Activated CD8-positive, alpha-beta T cell treated with anti-CD3 and anti-CD28 coated beads, Interleukin-2, amount 10 ng/mL, durations not matched to agents 7 days and 5 days (primary cell): ENCODE measurements around the gene VCL. TPM values are rescaled to one million over a fixed set of nuclear protein-coding genes. Genes with fewer than 3 reads are reported as not detected.
A peak's percentile ranks its signal among the peaks of the same experiment; 100 is the strongest.

Source experiments
- ATAC-seq: fragments of 150-1000 bp; cut with Tn5 transposase; one replicate; pipeline ENCODE4 v1.10.0; 2021; ENCODE audit warnings: moderate library complexity
- CTCF ChIA-PET: fragments of 350-600 bp; sonication (Branson Sonifier 250); formaldehyde crosslinking; loops from one replicate; lab custom pipeline; 2021; ENCODE audit warnings: antibody characterized with exemption; lab: Charles Lee
- POLR2A ChIA-PET: fragments of 350-600 bp; sonication (Branson Sonifier 250); formaldehyde crosslinking; loops from one replicate; lab custom pipeline; 2021; ENCODE audit warnings: antibody characterized with exemption; lab: Charles Lee
- DNase-seq: peaks from one replicate; pipeline ENCODE4 v3.0.0-alpha.2; 2020
- H3K27ac Mint-ChIP-seq: one replicate; pipeline ENCODE4 v1.8.0; 2021; ENCODE audit warnings: mild to moderate bottlenecking, mixed read lengths
- H3K27me3 Mint-ChIP-seq: one replicate; pipeline ENCODE4 v1.8.0; 2021; ENCODE audit warnings: low read depth, mixed read lengths
- H3K36me3 Mint-ChIP-seq: one replicate; pipeline ENCODE4 v1.8.0; 2021; ENCODE audit warnings: low read depth, mixed read lengths
- H3K4me1 Mint-ChIP-seq: one replicate; pipeline ENCODE4 v1.8.0; 2021; ENCODE audit warnings: low read depth, mixed read lengths
- H3K4me3 Mint-ChIP-seq: one replicate; pipeline ENCODE4 v1.8.0; 2021; ENCODE audit warnings: mild to moderate bottlenecking, mixed read lengths
- H3K9me3 Mint-ChIP-seq: one replicate; pipeline ENCODE4 v1.8.0; 2022; ENCODE audit warnings: mixed read lengths; ENCODE audit not compliant: insufficient read depth
- total RNA-seq, 2 experiments: library from RNA; stranded (reverse); gene quantifications; one replicate each; pipeline ENCODE4 v1.2.3, GENCODE V29; 2021

VCL gene
- total RNA-seq, 2 experiments from 2014 or later, result 31.2 to 33.2 TPM

DNA sequence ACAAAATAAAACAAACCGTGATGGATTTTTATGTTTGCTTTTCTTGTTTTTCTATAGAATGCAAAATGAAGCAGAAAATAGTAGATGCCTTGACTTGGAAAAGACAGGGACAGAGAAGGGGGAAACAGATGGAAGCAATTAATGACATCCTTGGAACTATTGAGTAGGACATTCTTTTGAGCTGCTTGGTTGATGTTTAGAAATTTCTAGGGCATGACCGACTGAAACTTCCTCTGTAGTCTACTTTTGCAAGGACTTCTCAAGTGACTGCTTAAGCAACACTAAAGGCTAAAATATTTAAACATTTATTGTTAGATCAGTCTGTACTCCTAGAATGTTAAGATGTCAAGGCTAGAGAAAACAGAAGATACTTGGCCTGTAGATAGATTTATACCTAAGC, 49.4 kb downstream of the VCL start:
- peaks cover 8% of the 10 kb centered on the region for H3K36me3 Mint-ChIP-seq
- no peaks in the 10 kb centered on the region for H3K9me3 Mint-ChIP-seq
- DNase-seq, result no peak
- no peak for ATAC-seq
- ChIA-PET POLR2A (no interaction called here), CTCF (interaction anchor here (1.0 to 1.9 kb wide), 2 partner anchors 33 to 161 kb away, joined by 3 to 6 read pairs; no protein-coding TSS in a partner anchor)
- no peaks in the 10 kb centered on the region for H3K27me3 Mint-ChIP-seq
- H3K27ac Mint-ChIP-seq, result no peak overlapping the region
- no peak overlapping the region for H3K4me3 Mint-ChIP-seq
- H3K4me1 Mint-ChIP-seq, result peaks cover 6% of the 10 kb centered on the region

DNA sequence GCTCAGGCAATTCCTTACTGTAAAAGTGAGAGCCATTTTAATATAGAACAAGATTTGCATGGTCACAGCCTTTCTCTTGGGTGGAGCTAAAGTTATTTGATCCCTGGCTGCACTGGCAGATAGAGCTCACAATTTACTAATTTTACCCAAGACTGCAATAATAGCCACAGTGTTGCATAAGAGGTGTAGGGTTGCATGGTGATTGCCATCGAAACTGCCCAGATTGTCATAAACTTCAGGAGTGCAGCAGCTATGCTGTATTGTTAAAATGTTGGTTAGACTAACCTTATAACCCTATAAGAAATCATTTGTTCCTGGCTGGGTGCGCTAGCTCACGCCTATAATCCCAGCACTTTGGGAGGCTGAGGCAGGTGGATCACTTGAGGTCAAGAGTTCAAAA, 50.0 kb downstream of the VCL start:
- POLR2A ChIA-PET, result interaction anchor here (0.5 kb wide), 1 partner anchor 43 kb away, joined by 4 read pairs; no protein-coding TSS in a partner anchor
- H3K4me3 Mint-ChIP-seq, result no peak overlapping the region
- H3K27me3 Mint-ChIP-seq, result no peaks in the 10 kb centered on the region
- H3K27ac Mint-ChIP-seq, result no peak overlapping the region
- H3K4me1 Mint-ChIP-seq, result peaks cover 6% of the 10 kb centered on the region
- DNase-seq (no peak), ATAC-seq (no peak)
- CTCF ChIA-PET, result interaction anchor here (1.0 to 1.9 kb wide), 2 partner anchors 33 to 162 kb away, joined by 3 to 6 read pairs; no protein-coding TSS in a partner anchor
- no peaks in the 10 kb centered on the region for H3K9me3 Mint-ChIP-seq
- peaks cover 8% of the 10 kb centered on the region for H3K36me3 Mint-ChIP-seq

DNA sequence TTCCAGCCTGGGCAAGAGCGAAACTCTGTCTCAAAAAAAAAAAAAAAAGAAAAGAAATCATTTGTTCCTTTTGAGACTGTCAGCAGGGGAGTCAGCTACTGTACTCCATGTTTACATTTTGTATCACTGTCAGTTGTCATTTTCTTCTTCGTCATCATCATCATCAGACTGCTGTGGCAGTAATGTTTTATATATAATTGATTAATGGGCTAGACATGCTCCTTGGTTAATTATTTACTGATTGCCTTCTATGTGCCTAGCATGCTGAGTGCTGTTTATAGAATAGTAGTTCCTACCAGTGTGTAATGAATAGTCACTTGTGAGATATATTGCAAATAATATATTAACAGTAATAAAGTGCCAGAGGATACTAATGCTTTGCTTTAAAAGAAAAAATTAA, 50.5 kb downstream of the VCL start:
- POLR2A ChIA-PET, result interaction anchor here (0.5 kb wide), 1 partner anchor 42 kb away, joined by 4 read pairs; no protein-coding TSS in a partner anchor

DNA sequence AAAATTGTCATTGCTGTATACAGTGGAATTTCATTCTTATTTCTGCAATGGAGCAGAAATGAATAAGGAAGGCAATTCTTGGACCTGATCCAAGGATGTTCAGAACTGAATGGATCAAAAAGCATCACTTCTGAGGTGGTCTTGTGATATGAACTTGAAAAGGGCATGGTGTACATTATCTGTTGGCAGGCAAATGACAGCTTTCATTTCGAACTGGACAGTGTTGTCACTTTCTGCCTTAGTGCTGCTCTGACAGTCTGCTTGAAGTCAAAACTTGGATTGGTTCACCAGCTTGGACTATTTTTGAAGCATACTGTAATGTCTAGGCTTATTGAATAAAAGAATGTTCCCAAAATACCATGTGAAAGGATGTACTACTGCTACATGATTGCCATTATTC, 52.0 kb downstream of the VCL start:
- H3K27ac Mint-ChIP-seq, result no peak overlapping the region
- DNase-seq (no peak), ATAC-seq (no peak)
- ChIA-PET POLR2A (no interaction called here), CTCF (interaction anchor here (0.7 to 1.7 kb wide), 6 partner anchors 9 to 170 kb away, joined by 3 to 6 read pairs (median 4); no protein-coding TSS in a partner anchor)
- H3K4me1 Mint-ChIP-seq, result peaks cover 11% of the 10 kb centered on the region
- no peak overlapping the region for H3K4me3 Mint-ChIP-seq
- H3K36me3 Mint-ChIP-seq, result peaks cover 6% of the 10 kb centered on the region
- H3K27me3 Mint-ChIP-seq, result no peaks in the 10 kb centered on the region
- H3K9me3 Mint-ChIP-seq, result no peaks in the 10 kb centered on the region

More for the DNA sequence above, 50.5 kb downstream of the VCL start:
- ATAC-seq (no peak), DNase-seq (no peak)
- Mint-ChIP-seq H3K9me3 (no peaks in the 10 kb centered on the region), H3K4me1 (peaks cover 6% of the 10 kb centered on the region), H3K27ac (no peak overlapping the region), H3K4me3 (no peak overlapping the region), H3K36me3 (peaks cover 8% of the 10 kb centered on the region), H3K27me3 (no peaks in the 10 kb centered on the region)
- CTCF ChIA-PET, result interaction anchor here (1.0 to 1.9 kb wide), 2 partner anchors 32 to 162 kb away, joined by 3 to 6 read pairs; no protein-coding TSS in a partner anchor

DNA sequence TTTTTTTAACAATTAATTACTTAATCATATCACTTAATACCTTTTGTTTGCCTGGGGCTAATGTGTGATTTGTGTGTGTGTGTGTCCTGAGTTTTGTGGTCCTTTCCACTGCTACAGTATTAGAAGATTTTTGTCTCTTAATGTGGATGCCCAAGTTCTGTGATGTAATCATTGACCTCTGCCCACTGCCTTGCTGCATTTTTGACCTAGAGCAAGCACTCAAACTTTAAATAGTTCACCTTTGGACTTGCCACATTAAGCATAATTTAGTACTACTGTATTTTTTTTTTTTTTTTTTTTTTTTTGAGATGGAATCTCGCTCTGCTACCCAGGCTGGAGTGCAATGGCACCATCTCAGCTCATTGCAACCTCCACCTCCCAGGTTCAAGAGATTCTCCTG, 52.7 kb downstream of the VCL start:
- Mint-ChIP-seq H3K9me3 (no peaks in the 10 kb centered on the region), H3K4me1 (peaks cover 10% of the 10 kb centered on the region), H3K27me3 (no peaks in the 10 kb centered on the region), H3K4me3 (no peak overlapping the region), H3K27ac (no peak overlapping the region), H3K36me3 (peaks cover 4% of the 10 kb centered on the region)
- DNase-seq, result no peak
- POLR2A ChIA-PET, result no interaction called here
- CTCF ChIA-PET, result interaction anchor here (1.1 to 3.6 kb wide), 6 partner anchors 15 to 171 kb away, joined by 4 to 18 read pairs (median 5); no protein-coding TSS in a partner anchor
- ATAC-seq, result no peak

DNA sequence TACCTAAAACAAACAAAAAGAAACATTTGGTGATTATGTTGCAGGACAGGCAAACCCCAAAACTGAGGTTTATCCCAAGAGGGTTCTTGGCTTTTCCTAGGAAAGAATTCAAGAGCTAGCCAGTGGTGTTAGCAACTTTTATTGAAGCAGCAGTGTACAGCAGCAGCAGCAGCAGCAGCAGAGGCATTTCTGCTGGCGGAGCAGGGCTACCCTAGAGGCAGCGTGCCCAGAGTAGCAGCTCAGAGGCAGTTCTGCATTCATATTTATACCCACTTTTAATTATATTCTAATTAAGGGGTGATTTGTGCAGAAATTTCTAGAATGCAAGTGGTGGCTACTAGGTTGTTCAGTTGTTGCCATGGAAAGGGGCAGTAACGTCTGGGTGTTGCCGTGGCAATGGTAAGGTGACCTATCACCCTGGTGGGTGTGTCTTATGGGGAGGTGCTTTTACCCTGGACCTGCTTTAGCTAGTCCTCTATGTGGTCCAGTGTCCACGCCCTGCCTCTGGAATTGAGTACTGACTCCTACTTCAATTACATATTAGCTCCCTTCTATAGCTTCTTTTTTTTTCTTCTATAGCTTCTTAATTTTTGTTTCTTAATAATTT, 53.9 kb downstream of the VCL start:
- Mint-ChIP-seq H3K4me1 (peaks cover 21% of the 10 kb centered on the region), H3K4me3 (no peak overlapping the region), H3K27ac (no peak overlapping the region), H3K36me3 (no peaks in the 10 kb centered on the region), H3K9me3 (no peaks in the 10 kb centered on the region), H3K27me3 (no peaks in the 10 kb centered on the region)
- no peak for ATAC-seq
- ChIA-PET CTCF (interaction anchor here (0.6 to 3.6 kb wide), 7 partner anchors 16 to 165 kb away, joined by 3 to 18 read pairs (median 3); no protein-coding TSS in a partner anchor), POLR2A (no interaction called here)
- no peak for DNase-seq

DNA sequence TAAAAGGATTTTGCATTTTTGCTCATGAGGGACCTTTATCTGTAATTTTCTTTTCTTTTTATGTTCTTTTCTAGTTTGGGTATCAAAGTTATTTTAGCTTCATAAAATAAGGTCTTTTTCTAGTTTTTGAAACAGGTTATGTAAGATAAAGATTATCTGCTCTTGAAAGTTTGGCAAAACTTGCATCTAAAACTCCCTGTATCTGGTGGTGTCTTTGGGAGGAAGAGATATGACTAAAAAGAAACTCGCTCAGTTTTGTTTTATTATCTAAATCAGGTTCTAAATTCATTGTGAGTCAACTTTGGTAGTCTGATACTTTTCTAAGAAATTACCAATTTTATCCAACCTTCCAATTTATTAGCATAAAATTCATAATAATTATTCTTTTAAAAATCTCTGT, 55.1 kb downstream of the VCL start:
- ChIA-PET POLR2A (no interaction called here), CTCF (interaction anchor here (0.6 to 3.6 kb wide), 3 partner anchors 27 to 209 kb away, joined by 3 to 18 read pairs (median 8); no protein-coding TSS in a partner anchor)
- H3K27ac Mint-ChIP-seq, result peak overlapping the region; percentile 2
- no peaks in the 10 kb centered on the region for H3K9me3 Mint-ChIP-seq
- DNase-seq (no peak), ATAC-seq (no peak)
- no peaks in the 10 kb centered on the region for H3K36me3 Mint-ChIP-seq
- H3K27me3 Mint-ChIP-seq, result no peaks in the 10 kb centered on the region
- peaks cover 30% of the 10 kb centered on the region for H3K4me1 Mint-ChIP-seq
- no peak overlapping the region for H3K4me3 Mint-ChIP-seq

DNA sequence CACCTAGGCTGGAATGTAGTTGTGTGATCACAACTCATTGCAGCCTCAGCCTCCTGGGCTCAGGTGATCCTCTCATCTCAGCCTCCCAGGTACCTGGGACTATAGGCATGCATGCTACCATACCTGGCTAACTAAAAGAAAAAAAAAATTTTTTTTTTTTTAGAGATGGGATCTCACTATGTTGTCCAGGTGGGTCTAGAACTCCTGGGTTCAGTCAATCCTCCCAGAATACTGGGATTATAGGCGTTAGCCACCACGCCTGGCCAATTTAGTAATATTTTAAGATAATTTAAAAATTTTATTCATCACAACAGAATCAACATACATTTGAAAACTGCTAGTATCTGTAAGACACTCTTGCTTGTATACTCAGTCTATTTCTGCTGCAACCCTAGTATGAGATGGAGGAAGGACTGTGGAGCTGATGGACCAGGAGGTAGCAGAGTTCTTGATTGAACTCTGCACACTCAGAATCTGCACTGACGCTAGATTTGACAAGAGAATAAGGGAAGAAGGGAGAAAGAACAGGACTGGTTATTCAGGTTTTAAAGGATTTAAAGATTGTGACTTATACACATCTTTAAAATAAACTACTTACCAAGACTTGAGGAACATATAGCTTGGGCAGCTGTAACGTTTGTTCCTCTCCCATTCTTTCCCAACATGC, 57.6 kb downstream of the VCL start:
- Mint-ChIP-seq H3K36me3 (no peaks in the 10 kb centered on the region), H3K27me3 (no peaks in the 10 kb centered on the region), H3K4me3 (no peak overlapping the region), H3K27ac (peak overlapping the region; percentile 48), H3K9me3 (no peaks in the 10 kb centered on the region), H3K4me1 (peaks cover 43% of the 10 kb centered on the region)
- ChIA-PET POLR2A (interaction anchor here (1.1 kb wide), 1 partner anchor 283 kb away, joined by 3 read pairs; a partner anchor contains a TSS), CTCF (interaction anchor here (0.6 to 2.4 kb wide), 11 partner anchors 20 to 176 kb away, joined by 3 to 13 read pairs (median 6); no protein-coding TSS in a partner anchor)
- DNase-seq (no peak), ATAC-seq (peak; percentile 16)

DNA sequence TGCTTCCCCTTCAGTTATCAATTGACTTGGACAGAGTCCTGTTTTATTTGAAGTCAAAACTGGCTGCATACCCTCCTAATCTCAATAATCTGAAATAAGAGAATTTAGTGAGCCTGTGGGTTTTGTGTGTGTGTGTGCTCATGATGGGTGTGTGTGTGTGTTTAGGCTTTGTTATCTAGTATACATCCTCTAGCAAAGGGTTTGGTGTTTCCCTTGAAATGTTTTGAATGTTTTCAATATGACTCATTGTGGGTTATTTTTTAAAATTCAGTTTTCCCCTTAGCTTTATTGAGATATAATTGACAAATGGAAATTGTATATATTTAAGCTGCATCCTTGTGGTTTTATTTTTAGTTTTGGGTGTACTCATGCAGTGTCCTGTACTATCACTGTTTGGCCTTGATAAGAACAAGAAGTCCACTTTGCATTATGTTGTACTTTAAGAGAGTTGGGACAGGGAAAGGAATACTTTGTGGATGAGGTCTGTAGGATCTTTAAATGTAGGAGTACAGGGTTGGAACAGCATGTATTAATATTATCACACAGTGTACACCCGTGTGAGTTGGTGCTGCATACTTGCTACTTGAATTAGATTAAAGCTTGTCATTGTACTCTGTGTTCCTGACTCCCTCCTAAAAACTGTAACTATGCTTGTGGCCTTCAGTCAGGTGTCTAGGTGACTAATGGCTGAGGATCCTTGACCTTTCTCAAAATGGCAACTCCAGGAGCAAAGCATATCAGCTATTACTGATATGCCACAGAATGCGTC, 58.3 kb downstream of the VCL start:
- H3K4me3 Mint-ChIP-seq, result peak overlapping the region; percentile 26
- peak overlapping the region; percentile 56 for H3K27ac Mint-ChIP-seq
- ChIA-PET CTCF (interaction anchor here (0.6 to 2.4 kb wide), 12 partner anchors 20 to 177 kb away, joined by 3 to 13 read pairs (median 5); no protein-coding TSS in a partner anchor), POLR2A (interaction anchor here (1.1 kb wide), 1 partner anchor 284 kb away, joined by 3 read pairs; a partner anchor contains a TSS)
- DNase-seq (peak; percentile 42), ATAC-seq (peak; percentile 74)
- no peaks in the 10 kb centered on the region for H3K27me3 Mint-ChIP-seq
- H3K36me3 Mint-ChIP-seq, result no peaks in the 10 kb centered on the region
- no peaks in the 10 kb centered on the region for H3K9me3 Mint-ChIP-seq
- H3K4me1 Mint-ChIP-seq, result peaks cover 43% of the 10 kb centered on the region

DNA sequence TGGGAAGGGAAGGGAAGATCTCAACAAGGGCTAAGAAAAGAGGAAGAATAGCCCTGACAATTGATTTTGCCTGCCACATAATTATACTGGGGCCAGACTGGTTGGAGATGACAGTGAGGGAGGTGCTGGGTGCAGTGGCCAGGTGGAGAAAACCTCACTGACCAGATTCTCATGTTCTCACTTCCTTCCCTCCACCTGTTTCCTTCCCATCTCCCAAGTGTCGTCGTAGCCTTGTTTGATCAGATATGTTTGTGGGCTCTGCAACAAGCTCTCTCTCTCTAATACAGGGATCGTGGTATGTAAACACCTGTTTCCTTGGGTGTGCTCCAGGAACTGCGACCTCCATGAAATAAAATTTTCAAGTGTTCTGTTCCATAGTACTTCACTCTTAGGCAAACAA, 60.2 kb downstream of the VCL start:
- ChIA-PET CTCF (interaction anchor here (0.5 to 2.3 kb wide), 14 partner anchors 13 to 196 kb away, joined by 3 to 26 read pairs (median 6); no protein-coding TSS in a partner anchor), POLR2A (interaction anchor here (0.7 to 0.8 kb wide), 2 partner anchors 15 to 1591 kb away, joined by 3 read pairs; no protein-coding TSS in a partner anchor)
- Mint-ChIP-seq H3K36me3 (peaks cover 5% of the 10 kb centered on the region), H3K27me3 (no peaks in the 10 kb centered on the region), H3K27ac (peak overlapping the region; percentile 65), H3K4me3 (peak overlapping the region; percentile 42), H3K4me1 (peaks cover 42% of the 10 kb centered on the region), H3K9me3 (no peaks in the 10 kb centered on the region)
- ATAC-seq (peak; percentile 37), DNase-seq (peak; percentile 31)

DNA sequence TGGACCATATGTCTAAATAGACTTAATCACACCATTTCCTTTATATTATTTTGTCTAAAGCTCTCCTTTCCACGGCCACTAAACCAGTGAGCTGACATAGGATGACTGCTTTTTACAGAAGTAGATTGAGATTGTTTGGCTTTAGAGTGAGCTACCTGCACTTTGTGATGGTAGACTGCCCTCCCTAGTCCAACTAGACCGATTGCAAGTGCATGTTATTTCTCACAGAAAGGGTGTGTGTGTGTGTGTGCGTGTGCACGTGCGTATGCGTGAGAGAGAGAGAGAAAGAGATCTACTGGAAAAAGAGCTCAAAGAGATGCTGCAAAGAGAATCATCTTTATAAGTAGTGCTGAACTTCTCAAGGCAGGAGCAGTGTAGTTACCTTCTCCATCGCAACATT, 60.7 kb downstream of the VCL start:
- Mint-ChIP-seq H3K27ac (peak overlapping the region; percentile 51), H3K4me3 (no peak overlapping the region), H3K4me1 (peaks cover 42% of the 10 kb centered on the region), H3K36me3 (peaks cover 9% of the 10 kb centered on the region), H3K9me3 (no peaks in the 10 kb centered on the region), H3K27me3 (no peaks in the 10 kb centered on the region)
- ChIA-PET CTCF (interaction anchor here (0.5 to 2.3 kb wide), 19 partner anchors 9 to 210 kb away, joined by 3 to 26 read pairs (median 3); no protein-coding TSS in a partner anchor), POLR2A (interaction anchor here (0.7 to 0.8 kb wide), 2 partner anchors 15 to 1592 kb away, joined by 3 read pairs; no protein-coding TSS in a partner anchor)
- ATAC-seq, result peak; percentile 43
- DNase-seq, result peak; percentile 42
